ENCODE measurements around the gene DNER.

DNA sequence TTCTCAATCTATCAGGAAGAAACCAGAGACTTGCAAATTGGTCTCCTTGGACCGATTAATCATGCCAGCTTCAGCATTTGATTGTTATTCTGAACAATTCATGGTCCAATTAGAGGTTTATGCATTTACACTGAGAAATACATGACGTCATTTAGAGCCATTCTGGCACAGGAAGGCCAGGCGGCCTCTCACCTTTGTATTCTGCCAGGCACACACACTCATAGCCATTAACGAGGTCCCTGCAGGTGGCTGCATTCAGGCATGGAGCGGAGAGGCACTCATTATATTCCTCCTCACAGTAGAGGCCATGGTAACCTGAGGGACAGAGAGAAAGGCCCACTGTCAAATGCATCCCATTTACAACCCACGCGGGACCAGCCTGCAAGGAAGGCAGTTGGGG is 296.4 kb downstream of the DNER start:
- TF ChIP-seq, protein P1, sequence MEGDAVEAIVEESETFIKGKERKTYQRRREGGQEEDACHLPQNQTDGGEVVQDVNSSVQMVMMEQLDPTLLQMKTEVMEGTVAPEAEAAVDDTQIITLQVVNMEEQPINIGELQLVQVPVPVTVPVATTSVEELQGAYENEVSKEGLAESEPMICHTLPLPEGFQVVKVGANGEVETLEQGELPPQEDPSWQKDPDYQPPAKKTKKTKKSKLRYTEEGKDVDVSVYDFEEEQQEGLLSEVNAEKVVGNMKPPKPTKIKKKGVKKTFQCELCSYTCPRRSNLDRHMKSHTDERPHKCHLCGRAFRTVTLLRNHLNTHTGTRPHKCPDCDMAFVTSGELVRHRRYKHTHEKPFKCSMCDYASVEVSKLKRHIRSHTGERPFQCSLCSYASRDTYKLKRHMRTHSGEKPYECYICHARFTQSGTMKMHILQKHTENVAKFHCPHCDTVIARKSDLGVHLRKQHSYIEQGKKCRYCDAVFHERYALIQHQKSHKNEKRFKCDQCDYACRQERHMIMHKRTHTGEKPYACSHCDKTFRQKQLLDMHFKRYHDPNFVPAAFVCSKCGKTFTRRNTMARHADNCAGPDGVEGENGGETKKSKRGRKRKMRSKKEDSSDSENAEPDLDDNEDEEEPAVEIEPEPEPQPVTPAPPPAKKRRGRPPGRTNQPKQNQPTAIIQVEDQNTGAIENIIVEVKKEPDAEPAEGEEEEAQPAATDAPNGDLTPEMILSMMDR (IDR thresholded peaks at IDR 0.05 in 4 of 5, conservative IDR thresholded peaks at IDR 0.05 in 1 of 5), result no peak
- no peak for TF ChIP-seq POLR2A (IDR thresholded peaks at IDR 0.05)

Data from gastrocnemius medialis (tissue), 4 donors.